PC-3 (cell line): ENCODE results near the gene SH3BP5. TPM values are rescaled to one million over a fixed set of nuclear protein-coding genes. Genes with fewer than 3 reads are reported as not detected.
"Not testable (repeated sequence)": the region's sequence is repeated elsewhere in the genome, so short reads cannot be mapped to it uniquely, and the experiment has no call there.

ENCODE experiments used
- ATAC-seq: fragments of 200-7000 bp; cut with Tn5 transposase; 2 replicates; pipeline ENCODE4 v1.9.1; 2020; ENCODE audit warnings: mild to moderate bottlenecking, moderate library complexity
- BruUV-seq: library from RNA; stranded (reverse); fragments of 400-500 nt; replicated peaks from 2 replicates; lab custom pipeline; 2021; lab: Mats Ljungman, UMichigan
- CTCF ChIA-PET: fragments of 300-600 bp; sonication (Branson Sonifier 250); formaldehyde crosslinking; loops from one replicate; lab custom pipeline; 2022; ENCODE audit warnings: antibody characterized with exemption; lab: Charles Lee
- POLR2A ChIA-PET: fragments of 300-600 bp; sonication (Branson Sonifier 250); formaldehyde crosslinking; loops from one replicate; lab custom pipeline; 2022; ENCODE audit warnings: antibody characterized with exemption; ENCODE audit not compliant: unreplicated experiment; lab: Charles Lee
- DNase-seq: peaks from one replicate; pipeline ENCODE4 v3.0.0-alpha.2; 2015
- H2AFZ ChIP-seq: fragments of 300-600 bp; sonication (generic); 2 replicates; pipeline ENCODE4 v1.6.0; 2016; ENCODE audit warnings: antibody characterized with exemption, low read length
- H3F3A ChIP-seq: fragments of 300-600 bp; sonication (generic); one replicate; pipeline ENCODE4 v1.6.0; 2017; ENCODE audit warnings: antibody characterized with exemption, low read length, control low read depth, mild to moderate bottlenecking; ENCODE audit not compliant: unreplicated experiment
- H3K27ac ChIP-seq: fragments of 300-600 bp; sonication (generic); 2 replicates; pipeline ENCODE4 v1.5.1; 2016; ENCODE audit warnings: mild to moderate bottlenecking, low read length
- H3K27me3 ChIP-seq: fragments of 300-600 bp; sonication (generic); 2 replicates; pipeline ENCODE4 v1.6.1; 2016; ENCODE audit warnings: low read length, mixed read lengths
- H3K36me3 ChIP-seq: fragments of 300-600 bp; sonication (generic); 2 replicates; pipeline ENCODE4 v1.6.1; 2016; ENCODE audit warnings: low read depth, mixed run types, low read length, mixed read lengths
- H3K4me1 ChIP-seq: fragments of 300-600 bp; sonication (generic); 2 replicates; pipeline ENCODE4 v1.5.1; 2016; ENCODE audit warnings: low read length; ENCODE audit not compliant: insufficient read depth
- H3K4me2 ChIP-seq: fragments of 300-600 bp; sonication (generic); 2 replicates; pipeline ENCODE4 v1.6.0; 2016; ENCODE audit warnings: low read length
- H3K4me3 ChIP-seq: fragments of 300-600 bp; sonication (generic); 2 replicates; pipeline ENCODE4 v1.5.1; 2016; ENCODE audit warnings: mild to moderate bottlenecking, low read length, mixed read lengths
- H3K79me2 ChIP-seq: fragments of 300-600 bp; sonication (generic); 2 replicates; pipeline ENCODE4 v1.6.1; 2017; ENCODE audit warnings: low read length, mixed read lengths
- H3K9ac ChIP-seq: fragments of 300-600 bp; sonication (generic); 2 replicates; pipeline ENCODE4 v1.6.0; 2016; ENCODE audit warnings: mild to moderate bottlenecking, low read length
- H3K9me2 ChIP-seq: fragments of 300-600 bp; sonication (generic); replicated peaks from 2 replicates; pipeline ENCODE4 v1.6.1; 2016; ENCODE audit warnings: mixed run types, low read length, mixed read lengths
- H3K9me3 ChIP-seq: fragments of 300-600 bp; sonication (generic); 2 replicates; pipeline ENCODE4 v1.6.1; 2016; ENCODE audit warnings: low read length, mixed read lengths
- H4K20me1 ChIP-seq: fragments of 300-600 bp; sonication (generic); 2 replicates; pipeline ENCODE4 v1.6.1; 2016; ENCODE audit warnings: low read length, mixed read lengths
- EZH2 ChIP-seq: fragments of 300-600 bp; sonication (generic); IDR thresholded peaks from one replicate; pipeline ENCODE4 v1.6.1; 2017; ENCODE audit warnings: antibody characterized with exemption, mild to moderate bottlenecking, low read length; ENCODE audit not compliant: unreplicated experiment
- EZH2phosphoT487 ChIP-seq: fragments of 300-600 bp; sonication (generic); IDR thresholded peaks from 2 replicates; pipeline ENCODE4 v1.6.1; 2018; ENCODE audit warnings: mild to moderate bottlenecking, antibody characterized with exemption, low read length, borderline replicate concordance
- intact Hi-C: fragments of 100-400 bp; cut with micrococcal nuclease; formaldehyde crosslinking; loops from 2 replicates; pipeline ENCODE4 v1.9.0; 2023
- total RNA-seq: library from RNA; depleted of rRNA; stranded (reverse); fragments of >200 nt; gene quantifications from 2 replicates; pipeline ENCODE4 v1.2.3, GENCODE V29; 2014
- TF ChIP-seq, protein P1 (sequence below): fragments of 300-600 bp; sonication (generic); conservative IDR thresholded peaks from 2 replicates; pipeline ENCODE4 v1.5.1; 2017; ENCODE audit warnings: antibody characterized with exemption, low read depth, mild to moderate bottlenecking, low read length

Gene SH3BP5
- total RNA-seq, 1 experiment from 2014 or later, result 21.2 TPM

DNA sequence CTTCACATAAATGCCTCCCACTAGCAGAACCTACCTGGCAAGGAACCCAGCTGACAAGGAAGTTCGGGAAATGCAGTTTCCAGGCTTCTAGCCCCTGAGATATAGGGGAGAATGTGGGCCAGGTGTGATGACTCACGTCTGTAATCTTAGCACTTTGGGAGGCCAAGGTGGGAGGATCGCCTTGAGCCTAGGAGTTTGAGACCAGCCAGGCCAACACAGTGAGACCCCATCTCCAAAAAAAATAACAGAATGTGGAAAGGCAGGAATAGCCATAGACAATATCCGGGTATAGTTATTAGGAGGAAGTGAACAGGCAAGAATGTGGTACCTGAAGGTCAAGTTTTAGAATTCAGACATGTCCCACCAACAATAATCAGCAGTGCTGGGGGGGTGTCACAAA lies 40.5 kb upstream of the SH3BP5 start:
- ChIA-PET CTCF (no interaction called here), POLR2A (no interaction called here)
- DNase-seq (no peak), ATAC-seq (no peak)
- Histone ChIP-seq H3K4me3 (no peak overlapping the region), H3K9ac (no peak overlapping the region), H3K9me3 (no peaks in the 10 kb centered on the region), H3K4me1 (no peaks in the 10 kb centered on the region), H3K27me3 (no peaks in the 10 kb centered on the region), H4K20me1 (no peaks in the 10 kb centered on the region), H3F3A (no peaks in the 10 kb centered on the region), H3K9me2 (no peaks in the 10 kb centered on the region), H2AFZ (no peak overlapping the region), H3K4me2 (no peak overlapping the region), H3K27ac (no peak overlapping the region), H3K36me3 (no peaks in the 10 kb centered on the region), H3K79me2 (no peaks in the 10 kb centered on the region)
- no peak for TF ChIP-seq EZH2phosphoT487
- TF ChIP-seq, protein P1, sequence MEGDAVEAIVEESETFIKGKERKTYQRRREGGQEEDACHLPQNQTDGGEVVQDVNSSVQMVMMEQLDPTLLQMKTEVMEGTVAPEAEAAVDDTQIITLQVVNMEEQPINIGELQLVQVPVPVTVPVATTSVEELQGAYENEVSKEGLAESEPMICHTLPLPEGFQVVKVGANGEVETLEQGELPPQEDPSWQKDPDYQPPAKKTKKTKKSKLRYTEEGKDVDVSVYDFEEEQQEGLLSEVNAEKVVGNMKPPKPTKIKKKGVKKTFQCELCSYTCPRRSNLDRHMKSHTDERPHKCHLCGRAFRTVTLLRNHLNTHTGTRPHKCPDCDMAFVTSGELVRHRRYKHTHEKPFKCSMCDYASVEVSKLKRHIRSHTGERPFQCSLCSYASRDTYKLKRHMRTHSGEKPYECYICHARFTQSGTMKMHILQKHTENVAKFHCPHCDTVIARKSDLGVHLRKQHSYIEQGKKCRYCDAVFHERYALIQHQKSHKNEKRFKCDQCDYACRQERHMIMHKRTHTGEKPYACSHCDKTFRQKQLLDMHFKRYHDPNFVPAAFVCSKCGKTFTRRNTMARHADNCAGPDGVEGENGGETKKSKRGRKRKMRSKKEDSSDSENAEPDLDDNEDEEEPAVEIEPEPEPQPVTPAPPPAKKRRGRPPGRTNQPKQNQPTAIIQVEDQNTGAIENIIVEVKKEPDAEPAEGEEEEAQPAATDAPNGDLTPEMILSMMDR, result no peak
- TF ChIP-seq EZH2, result no peak
- BruUV-seq, result no TSS peak
- intact Hi-C loops, result no loop called here

DNA sequence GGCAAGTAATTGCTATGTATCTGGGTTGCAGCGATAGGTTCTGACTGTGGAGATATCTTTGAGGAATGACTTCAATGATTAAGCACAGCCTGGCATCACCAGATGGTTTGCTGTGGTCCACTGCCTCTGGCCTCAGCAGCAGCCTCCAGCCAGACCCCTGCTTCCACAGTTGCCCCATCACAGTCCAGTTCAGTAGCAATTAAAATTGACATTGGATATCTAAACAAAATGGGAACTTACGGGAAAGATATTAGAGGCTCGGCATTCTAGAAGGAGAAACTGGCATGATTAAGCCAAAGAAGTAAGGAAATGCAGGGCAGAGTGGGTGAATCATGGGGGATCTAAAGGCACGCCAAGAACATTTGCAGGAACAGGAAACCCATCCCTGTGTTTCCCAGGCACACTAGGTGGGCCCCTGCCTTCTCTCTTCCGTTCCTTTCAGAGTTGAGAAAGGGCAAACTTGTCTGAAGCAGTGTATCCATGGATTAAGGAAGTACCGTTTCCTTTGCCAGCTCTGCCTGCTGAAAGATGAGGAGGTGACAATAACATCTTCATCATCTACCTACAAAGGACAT lies 36.3 kb upstream of the SH3BP5 start:
- no peak for ATAC-seq
- Histone ChIP-seq H3K4me2 (no peak overlapping the region), H3K9ac (no peak overlapping the region), H3K4me1 (peaks cover 7% of the 10 kb centered on the region), H3K27ac (no peak overlapping the region), H4K20me1 (no peaks in the 10 kb centered on the region), H3K36me3 (no peaks in the 10 kb centered on the region), H3K79me2 (no peaks in the 10 kb centered on the region), H3K27me3 (no peaks in the 10 kb centered on the region), H3K9me2 (no peaks in the 10 kb centered on the region), H3K9me3 (no peaks in the 10 kb centered on the region), H3K4me3 (no peak overlapping the region), H2AFZ (no peak overlapping the region), H3F3A (no peaks in the 10 kb centered on the region)
- no TSS peak for BruUV-seq
- ChIA-PET CTCF (no interaction called here), POLR2A (no interaction called here)
- no peak for DNase-seq
- TF ChIP-seq, protein P1, result no peak
- TF ChIP-seq EZH2, result no peak
- TF ChIP-seq EZH2phosphoT487, result no peak
- intact Hi-C loops, result no loop called here

GRCh38 chr3:15367059-15367458 lies 34.7 kb upstream of the SH3BP5 start:
- Histone ChIP-seq H3K9me3 (no peaks in the 10 kb centered on the region), H3K4me2 (peak overlapping the region; percentile 14; the same call in 1 of the 2 replicates), H3K27me3 (no peaks in the 10 kb centered on the region), H3K27ac (no peak overlapping the region), H3K4me3 (no peak overlapping the region), H3K36me3 (no peaks in the 10 kb centered on the region), H3K9ac (no peak overlapping the region), H2AFZ (peak overlapping the region; percentile 19; the same call in 1 of the 2 replicates), H3K9me2 (no peaks in the 10 kb centered on the region), H3F3A (no peaks in the 10 kb centered on the region), H3K79me2 (no peaks in the 10 kb centered on the region), H3K4me1 (peaks cover 7% of the 10 kb centered on the region), H4K20me1 (no peaks in the 10 kb centered on the region)
- POLR2A ChIA-PET, result interaction anchor here (0.6 kb wide), 1 partner anchor 287 kb away, joined by 6 read pairs; no protein-coding TSS in a partner anchor
- ATAC-seq (peak; percentile 38; the same call in 1 of the 2 replicates), DNase-seq (peak; percentile 48)
- no TSS peak for BruUV-seq
- TF ChIP-seq EZH2 (no peak), EZH2phosphoT487 (no peak)
- TF ChIP-seq, protein P1, result no peak
- CTCF ChIA-PET, result interaction anchor here (0.6 kb wide), 1 partner anchor 67 kb away, joined by 3 read pairs; no protein-coding TSS in a partner anchor
- intact Hi-C loops, result no loop called here

- H3K9ac ChIP-seq, H3K27me3 ChIP-seq, H3K79me2 ChIP-seq, H3K4me2 ChIP-seq, CTCF ChIA-PET, H4K20me1 ChIP-seq, DNase-seq, H3F3A ChIP-seq, BruUV-seq, intact Hi-C loops, ATAC-seq, POLR2A ChIA-PET, H3K9me3 ChIP-seq, H3K27ac ChIP-seq, H3K9me2 ChIP-seq, H2AFZ ChIP-seq, H3K4me3 ChIP-seq, H3K36me3 ChIP-seq: not testable (repeated sequence)
- peaks cover 20% of the 10 kb centered on the region for H3K4me1 ChIP-seq
Observed at GRCh38 chr3:15364078-15364477, 31.7 kb upstream of the SH3BP5 start.
